Stimulated activated CD4-positive, alpha-beta T cell treated with anti-CD3 and anti-CD28 coated beads, Interleukin-4, amount 100 ng/mL, for 48 hours (primary cell): ENCODE results near the gene MCM5.

Experiments used
- DNase-seq, 2 donors: peaks; one replicate each; pipeline ENCODE4 v3.0.0-alpha.2; 2020; ENCODE audit warnings: low read depth in 2 of 2

MCM5 gene

DNA sequence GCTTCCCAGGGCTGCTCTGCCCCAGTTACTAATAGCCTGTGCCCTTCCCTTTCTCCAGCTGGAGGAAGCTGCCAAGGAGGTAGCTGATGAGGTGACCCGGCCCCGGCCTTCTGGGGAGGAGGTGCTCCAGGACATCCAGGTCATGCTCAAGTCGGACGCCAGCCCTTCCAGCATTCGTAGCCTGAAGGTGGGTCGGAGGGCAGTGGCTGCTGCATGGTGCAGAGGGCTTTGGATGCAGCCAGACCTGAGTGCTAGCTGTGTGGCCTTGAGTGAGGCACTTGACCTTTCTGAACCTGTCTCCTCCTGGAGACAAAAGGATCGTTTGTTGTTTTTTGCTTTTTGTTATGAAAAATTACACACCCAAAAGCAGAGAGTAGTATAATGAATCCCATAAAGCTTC is 3.4 kb downstream of the MCM5 start:
- DNase-seq, result no peak

DNA sequence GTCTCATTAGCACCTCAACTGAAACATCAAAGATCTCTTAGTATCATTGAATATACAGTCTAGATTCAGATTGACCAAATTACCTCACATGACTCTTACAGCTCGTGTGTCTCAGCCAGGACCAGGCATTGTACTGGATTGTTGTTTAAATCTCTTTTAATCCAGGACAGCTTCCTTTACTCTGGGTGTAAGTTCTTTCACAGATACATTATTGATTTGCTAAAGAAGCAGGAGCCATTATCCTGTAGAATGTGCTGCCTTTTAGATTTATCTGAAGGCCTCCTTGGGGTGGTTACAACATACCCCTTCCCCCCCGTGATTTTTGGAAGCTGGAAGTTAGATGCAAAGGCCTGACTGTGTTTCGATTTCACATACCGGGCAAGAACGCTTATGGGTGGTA is 4.2 kb downstream of the MCM5 start:
- no peak for DNase-seq

DNA sequence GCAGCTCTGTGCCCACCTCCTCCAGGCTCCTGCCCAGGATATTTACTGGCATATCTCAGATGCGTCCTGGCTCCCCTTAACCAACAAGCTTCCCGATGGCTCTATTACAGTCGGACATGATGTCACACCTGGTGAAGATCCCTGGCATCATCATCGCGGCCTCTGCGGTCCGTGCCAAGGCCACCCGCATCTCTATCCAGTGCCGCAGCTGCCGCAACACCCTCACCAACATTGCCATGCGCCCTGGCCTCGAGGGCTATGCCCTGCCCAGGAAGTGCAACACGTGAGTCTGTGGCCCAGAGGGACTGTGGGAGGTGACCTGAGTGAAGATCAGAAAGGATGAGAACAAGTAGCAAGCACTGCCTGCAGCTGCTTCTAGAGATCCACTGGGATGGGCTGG is 6.5 kb downstream of the MCM5 start:
- DNase-seq, result no peak

DNA sequence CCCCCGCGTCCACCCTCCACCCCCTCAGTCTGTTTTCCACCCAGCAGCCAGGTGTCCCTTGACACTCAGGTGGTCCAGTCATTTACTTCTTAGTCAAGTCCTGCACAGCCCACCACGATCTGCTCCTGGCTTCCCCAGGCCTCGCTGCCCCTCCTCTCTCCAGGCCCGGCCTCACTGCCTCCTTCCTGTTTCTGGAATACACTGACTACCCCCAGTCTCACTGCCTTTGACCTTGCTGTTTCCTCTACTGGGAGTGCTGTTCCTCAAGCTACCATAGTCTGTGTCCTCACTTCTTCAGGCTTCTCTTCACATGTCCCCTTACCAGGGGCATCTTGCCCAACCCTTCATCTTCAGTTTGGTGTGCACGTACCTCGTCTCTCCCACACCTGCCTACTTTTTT is 7.4 kb downstream of the MCM5 start:
- no peak for DNase-seq

DNA sequence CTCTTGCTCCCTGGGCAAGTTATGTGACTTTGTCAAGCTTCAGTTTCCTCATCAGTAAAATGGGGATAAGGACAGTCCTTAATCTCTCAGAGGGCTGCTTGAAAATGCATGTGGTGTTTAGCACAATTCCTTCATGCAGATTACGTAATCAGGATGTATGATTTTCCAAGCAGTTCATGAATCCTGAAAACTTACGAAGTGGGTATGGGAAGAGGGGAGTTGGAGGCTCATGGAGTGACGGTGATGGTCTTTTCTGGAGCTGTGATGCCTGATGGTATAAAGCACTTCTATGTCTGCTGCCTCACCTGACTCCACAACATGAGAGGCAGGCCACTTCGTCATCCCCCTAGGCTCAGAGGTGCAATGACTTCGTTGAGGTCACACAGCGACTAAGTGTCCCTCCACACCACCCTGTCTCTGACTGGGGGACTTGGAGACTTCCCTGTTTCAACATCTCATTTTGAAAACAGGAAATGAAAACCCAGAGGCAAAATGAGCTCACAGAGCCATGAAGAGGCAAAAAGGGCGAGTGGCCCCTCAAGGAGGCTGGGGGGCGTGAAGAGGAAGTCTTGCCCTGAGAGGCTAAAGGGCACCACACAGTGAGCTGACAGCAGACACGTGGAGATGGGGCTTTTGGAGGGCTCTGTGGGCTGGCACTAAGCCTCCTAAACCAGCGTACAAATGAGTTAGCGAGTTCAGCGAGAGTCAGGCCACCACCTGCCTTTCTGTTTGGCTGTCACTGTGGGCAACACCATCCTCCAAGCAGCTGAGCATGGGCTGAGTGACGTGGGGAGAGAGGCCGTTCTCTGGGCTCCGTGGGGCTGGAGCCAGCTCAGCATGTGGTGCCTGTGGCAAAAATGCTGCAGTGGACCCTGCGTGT is 10.1 kb downstream of the MCM5 start:
- no peak for DNase-seq

DNA sequence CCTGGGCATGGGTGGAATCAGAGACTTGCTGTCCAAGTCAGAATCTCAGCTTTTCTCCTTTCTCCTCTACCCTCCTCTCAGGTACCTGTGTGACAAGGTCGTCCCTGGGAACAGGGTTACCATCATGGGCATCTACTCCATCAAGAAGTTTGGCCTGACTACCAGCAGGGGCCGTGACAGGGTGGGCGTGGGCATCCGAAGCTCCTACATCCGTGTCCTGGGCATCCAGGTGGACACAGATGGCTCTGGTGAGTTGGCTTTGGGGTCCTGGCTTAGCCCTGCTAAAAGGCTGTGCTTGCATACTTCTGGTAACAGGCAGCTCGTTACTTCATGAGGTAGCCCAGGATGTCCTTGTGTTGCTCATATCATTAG is 10.7 kb downstream of the MCM5 start:
- no peak for DNase-seq

DNA sequence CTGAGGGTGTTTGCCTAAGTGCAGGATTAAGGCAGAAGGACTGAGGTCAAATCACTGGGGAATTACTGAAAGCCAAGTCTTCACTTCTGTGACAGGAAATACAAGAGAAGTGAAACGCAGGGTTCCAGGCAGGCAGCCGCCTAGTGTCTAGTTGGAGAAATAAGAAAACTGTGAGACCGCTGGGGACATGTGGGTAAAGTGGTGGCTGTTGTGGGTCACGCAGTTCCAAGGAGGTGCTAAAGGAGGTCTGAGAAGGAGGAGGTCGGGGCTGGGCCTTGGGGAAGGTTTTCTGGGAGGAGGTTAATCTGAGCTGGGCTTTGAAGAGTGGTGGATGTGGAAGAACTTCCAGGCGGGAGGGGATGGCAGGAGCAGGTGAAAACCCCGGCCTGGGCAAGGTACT is 11.2 kb downstream of the MCM5 start:
- no peak for DNase-seq

DNA sequence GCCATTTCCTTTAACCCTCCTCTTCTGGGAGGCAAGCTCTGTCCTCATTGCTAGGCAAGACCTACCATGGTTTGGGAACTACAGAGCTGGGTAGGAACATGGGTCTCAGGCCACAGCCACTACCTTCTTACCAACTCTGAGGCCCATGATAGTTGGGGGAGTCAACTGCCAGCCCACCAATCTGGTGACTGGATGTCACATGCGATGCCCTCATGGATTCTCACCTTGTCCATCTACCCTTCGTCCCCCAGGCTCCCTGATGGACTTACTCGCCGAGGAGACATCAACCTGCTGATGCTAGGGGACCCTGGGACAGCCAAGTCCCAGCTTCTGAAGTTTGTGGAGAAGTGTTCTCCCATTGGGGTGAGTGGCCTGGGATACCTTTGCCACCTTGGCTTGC is 13.7 kb downstream of the MCM5 start:
- DNase-seq, result no peak

DNA sequence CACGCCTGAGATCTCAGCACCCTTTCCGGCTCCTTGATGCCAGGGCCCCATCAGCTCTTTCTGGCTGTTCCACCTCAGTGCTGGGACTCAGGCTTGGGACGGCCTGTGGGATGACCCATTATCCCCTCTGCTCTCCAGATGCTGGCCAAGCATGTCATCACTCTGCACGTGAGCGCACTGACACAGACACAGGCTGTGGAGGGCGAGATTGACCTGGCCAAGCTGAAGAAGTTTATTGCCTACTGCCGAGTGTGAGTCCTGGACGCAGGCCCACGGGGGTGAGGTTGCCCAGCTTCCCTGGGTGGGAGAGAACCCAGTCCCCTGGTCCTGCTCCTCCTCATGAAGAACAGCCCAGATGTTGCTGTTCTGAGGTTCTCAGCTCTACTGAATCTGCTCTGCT is 17.7 kb downstream of the MCM5 start:
- DNase-seq, result no peak

DNA sequence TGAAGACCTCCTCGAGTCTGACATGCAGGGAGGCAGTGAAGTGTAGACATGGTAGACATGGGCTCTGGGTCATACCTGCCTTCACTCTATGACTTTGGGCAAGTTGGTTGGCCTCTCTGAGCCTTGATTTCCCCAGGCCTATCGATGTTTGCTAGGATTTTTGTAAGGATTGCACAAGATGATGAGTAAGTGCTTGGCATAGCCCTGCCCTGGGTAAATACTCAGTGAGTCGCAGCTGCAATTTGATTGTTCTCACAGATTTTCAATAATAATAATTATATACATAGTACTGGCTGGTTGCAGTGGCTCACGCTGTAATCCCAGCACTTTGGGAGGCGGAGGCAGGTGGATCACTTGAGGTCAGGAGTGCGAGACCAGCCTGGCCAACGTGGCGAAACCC is 18.1 kb downstream of the MCM5 start:
- no peak for DNase-seq

DNA sequence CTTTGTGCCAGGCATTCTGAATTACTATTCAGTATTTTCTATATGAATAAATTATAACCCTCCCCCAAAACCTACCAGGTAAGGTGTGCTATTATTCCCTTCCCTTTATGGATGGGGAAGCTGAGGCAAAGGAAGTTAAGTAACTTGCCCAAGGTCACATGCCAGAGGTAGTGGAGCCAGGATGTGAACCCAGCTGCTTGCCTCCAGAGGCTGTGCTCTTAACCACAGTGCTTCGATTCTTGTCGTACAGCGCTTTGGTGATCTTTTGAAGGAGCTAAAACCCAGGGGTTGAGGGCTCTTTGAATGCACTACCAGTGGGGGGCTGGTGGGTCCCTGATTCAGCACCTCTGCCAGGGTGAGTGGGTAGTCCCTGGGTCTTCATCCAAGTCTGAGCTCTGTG is 18.8 kb downstream of the MCM5 start:
- DNase-seq, result no peak

DNA sequence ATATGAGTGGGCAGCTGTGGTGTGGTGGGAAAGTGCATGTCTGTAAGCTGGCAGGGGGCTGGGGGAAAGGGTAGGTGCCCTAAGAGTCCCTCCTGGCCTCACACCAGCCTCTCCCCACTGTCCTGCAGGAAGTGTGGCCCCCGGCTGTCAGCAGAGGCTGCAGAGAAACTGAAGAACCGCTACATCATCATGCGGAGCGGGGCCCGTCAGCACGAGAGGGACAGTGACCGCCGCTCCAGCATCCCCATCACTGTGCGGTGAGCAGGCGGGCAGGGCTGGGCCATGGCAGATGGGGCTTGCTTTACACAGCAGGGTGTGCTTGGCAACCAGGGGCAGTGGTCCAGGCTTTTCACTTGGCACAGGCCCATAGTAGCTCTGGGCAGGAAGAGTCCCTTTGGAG is 19.8 kb downstream of the MCM5 start:
- DNase-seq, result no peak

DNA sequence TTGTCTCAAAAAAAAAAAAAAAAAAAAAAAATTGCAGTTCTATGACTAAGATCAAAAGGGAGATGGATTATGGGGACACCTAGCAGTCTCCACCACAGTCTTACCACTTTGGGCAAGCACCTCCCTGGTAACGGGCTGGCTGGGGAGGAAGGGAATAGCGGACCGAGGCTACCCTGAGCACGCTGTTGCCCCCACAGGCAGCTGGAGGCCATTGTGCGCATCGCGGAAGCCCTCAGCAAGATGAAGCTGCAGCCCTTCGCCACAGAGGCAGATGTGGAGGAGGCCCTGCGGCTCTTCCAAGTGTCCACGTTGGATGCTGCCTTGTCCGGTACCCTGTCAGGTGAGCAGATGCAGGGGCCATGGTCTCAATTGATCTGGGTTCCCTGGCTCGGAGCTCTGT is 21.2 kb downstream of the MCM5 start:
- no peak for DNase-seq

DNA sequence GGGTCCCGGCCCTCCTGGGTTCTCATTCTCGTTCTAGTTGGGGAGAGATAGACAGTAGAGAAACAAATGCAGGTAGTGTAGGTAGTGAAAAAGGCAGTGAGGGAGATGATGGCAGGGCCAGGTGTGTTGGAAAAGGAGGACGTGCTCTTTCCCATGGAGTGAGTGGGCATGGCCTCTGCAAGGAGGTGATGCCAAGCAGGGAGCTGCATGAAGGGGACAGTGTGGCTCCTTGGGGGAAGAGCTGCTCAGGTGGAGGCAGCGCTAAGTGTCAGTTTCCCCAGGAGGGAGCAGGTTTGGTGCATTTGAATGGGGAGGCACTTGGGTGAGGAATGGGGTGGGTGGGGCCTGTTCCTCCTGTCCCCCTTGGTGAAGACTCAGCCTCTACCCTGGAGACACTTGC is 22.2 kb downstream of the MCM5 start:
- no peak for DNase-seq

DNA sequence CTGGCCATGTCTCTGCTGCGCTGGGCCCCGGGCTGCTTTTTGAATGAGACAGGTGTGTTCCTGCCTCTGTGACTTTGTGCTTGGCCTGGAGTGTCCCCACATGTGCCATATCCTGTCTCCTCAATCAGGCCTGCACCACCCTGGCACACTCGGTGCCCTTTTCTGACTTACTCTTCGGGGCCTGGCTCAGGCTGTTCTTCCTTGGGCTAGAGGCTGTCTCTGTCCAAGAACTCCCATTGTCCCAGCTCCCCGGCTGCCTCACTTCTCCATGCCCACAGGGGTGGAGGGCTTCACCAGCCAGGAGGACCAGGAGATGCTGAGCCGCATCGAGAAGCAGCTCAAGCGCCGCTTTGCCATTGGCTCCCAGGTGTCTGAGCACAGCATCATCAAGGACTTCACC is 23.0 kb downstream of the MCM5 start:
- DNase-seq, result no peak

DNA sequence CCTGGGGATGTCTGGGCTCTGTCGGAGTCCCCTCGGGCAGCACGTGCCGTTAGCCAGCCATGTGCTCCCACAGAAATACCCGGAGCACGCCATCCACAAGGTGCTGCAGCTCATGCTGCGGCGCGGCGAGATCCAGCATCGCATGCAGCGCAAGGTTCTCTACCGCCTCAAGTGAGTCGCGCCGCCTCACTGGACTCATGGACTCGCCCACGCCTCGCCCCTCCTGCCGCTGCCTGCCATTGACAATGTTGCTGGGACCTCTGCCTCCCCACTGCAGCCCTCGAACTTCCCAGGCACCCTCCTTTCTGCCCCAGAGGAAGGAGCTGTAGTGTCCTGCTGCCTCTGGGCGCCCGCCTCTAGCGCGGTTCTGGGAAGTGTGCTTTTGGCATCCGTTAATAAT is 24.1 kb downstream of the MCM5 start:
- DNase-seq, result no peak

DNA sequence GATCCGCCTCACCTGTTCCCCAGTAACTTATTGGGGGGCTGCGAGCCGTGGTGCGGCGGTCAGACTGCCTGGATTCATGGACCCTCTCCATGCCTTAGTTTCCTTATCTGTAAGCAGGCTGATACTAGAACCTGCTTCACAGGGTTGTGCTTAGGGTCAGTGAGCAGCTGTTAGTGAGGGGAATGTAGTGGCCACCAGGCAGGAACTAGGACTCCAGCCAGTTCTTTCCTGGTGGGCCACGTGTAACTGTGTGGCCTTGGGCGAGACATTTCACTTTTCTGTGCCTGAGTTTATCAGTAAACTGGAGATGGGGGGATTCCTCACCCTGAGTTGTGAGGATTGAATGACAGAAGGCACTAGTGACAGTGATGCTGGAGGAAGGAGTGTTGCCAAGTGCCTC is 24.8 kb downstream of the MCM5 start:
- DNase-seq, result no peak

DNA sequence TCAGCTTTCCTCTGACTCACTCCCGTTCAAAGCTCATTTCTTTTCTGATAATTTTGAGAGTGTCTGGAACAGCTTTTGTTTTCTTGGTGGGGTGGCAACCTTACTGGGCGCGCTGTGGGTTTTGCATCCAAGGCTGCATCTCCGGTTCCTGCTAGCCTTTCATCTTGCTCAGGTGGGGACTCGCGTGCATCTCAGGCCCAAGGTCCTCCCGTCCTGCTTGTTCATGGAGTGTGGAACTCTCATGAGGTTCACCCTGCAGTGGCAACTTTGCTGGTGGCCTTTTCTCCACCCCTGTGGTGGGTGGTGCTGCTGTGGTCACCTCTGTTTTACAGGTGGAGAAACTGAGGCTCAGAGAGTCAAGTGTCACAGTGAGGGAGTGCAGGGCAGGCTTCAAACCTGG is 25.6 kb downstream of the MCM5 start:
- DNase-seq, result no peak

DNA sequence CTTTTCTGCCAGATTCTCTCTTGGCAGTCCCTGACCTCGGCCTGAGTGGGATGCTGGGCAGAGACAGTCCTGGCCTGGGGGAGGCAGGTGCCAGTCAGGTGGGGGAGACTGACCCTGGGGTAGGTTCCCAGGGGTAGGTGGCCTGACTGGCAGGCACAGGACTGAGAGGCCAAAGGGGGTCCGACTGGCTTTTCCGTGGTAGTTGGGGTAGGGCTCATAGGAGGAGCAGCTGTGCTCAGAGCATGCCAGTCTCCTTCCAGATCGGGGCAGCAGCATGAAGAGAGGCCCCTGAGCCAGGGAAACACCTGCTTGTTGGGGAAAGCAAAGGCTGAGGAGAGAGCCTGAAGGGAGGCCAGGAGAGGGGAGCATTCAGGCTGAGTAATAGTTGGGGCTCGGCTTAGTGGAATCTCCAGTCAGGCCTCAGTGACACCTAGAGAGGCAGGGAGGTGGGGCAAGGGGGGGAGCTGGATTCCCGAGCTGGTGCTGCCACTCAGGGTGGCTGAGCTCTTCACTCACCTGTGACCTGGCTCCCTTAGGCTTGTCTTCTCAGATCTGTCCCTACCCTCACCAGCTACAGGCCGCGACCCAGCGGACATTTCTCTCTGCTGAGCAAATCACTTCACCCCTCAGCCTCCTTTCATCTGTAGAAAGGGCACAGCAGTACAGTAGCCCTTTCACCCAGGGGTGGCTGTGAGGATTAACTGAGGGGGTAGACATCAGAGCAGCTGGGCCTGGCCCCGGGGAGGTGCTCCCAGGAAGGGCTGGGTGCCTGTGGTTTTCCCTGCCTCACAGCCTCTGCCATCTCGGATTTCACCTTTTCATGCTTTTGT is 26.2 kb downstream of the MCM5 start:
- no peak for DNase-seq

DNA sequence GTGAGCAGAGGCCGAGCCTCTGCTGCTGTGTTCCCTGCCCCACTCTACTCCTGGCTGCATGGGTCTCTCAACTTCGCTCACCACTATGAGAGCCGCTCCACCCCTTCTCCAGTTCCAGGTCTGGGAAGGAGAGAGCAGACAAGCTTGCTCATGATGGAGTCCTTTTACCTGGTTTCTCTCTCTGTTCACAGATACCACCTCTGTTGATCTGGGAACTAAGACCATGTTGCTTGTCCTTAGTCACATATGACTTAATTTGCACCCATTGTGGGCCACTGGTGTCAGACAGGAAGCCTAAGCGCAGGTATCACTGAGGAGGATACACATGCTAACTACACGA is 26.8 kb downstream of the MCM5 start:
- DNase-seq, result no peak

DNA sequence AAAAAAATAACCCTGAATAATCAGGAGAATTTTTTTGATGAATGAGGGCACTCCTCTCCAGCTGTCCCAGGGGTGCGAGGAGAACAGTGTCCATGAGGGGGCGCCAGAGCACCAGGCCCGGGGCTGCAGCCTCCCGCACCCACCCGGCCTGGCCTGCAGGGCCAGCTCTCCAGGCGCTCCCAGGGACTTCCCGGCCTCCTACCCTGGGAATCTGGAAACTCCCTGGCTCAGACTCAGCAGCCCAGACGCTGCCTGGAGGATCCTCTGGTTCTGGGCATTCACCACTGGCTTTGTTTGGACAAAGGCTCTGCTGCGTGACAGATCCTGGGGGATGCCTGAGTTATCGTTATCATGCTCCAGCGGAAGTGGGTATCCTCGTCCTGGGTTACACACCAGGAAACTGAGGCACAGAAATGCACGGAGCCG is 31.0 kb downstream of the MCM5 start:
- DNase-seq, result peak; percentile 62 to 67

DNA sequence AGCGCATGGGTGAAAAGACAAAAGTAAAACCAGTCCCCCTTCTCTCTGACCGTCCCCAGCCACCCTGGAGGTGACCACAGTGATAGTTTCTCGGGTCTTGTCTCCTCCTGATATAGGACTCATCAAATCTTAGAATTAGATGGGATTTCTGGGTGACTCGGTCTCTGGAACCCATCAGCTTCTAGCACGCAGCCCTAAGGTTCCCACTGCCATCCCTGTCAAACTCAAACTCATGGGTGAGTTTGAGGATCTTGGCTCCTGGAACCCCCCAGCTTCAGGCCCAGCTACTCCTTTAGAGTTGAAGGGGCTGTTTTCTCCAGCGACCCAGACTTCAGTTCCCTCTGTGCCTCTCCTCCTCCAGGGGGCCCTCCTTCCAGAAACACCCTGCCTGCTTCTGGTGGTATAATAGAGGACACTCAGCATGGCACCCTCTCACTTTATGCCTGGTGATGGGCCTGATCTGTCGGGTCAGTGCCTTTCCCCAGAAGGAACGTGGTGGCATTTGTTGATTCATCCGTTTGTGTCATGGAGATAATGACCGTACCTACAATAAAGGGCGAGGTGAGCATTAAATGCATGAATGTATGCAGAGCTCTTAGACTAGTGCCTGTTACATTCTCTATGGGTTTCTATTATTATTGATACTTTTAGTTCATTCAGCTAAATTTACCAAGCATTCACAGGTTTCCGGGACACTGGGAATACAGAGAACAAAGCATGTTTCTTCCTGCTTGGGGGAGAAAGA is 31.7 kb downstream of the MCM5 start:
- DNase-seq, result no peak
